ENCODE data around the gene CD300LG. TPM values are rescaled to one million over a fixed set of nuclear protein-coding genes. Genes with fewer than 3 reads are reported as not detected.
"Not testable (repeated sequence)": the region's sequence is repeated elsewhere in the genome, so short reads cannot be mapped to it uniquely, and the experiment has no call there.

The CD300LG gene
- total RNA-seq, 2 experiments from 2014 or later, result not detected

DNA sequence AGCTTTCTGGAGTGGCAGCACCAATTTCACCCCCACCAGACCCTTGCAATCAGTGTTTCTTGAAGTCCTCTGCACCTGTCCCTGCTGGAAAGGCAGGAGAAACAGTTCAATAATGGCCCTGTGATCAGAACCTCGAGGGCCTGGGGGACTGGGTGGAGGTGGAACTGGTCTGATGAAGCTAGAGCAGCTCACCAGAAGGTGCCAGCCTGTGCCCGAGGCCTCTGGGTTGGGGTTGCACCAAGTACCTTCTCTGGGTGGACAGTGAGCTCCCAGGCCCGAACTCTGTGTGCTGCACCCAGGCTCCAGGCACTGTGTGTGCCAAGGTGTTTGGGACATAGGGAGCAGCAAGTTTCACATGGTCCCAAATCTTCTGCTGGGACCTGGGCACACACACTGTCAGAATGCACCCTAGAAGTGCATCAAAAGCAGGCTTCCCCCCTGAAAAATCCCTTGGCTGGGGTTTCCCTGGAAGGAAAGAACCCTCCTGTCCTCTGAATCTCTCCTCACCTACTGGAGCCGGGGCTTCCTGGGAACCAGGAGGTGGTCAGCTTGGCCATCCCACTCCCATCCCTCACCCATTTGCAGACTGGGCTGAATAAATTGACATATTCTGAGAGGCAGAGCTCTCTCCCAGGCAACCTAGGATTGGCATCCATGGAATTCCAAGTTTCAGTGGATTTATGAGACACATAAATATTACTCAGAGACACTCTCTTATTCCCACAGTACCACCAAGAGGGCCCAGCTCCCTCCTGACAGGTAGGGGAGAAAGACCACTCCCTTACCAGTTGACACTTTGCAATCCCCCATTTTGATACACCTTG is 17.4 kb downstream of the CD300LG start:
- Histone ChIP-seq H3K27ac (ENCODE audit: low read depth, low read length, poor library complexity, severe bottlenecking) (no peak overlapping the region), H4K20me1 (ENCODE audit: insufficient read depth, low read length) (no peaks in the 10 kb centered on the region), H3K79me2 (ENCODE audit: insufficient read depth, low read depth, low read length) (no peaks in the 10 kb centered on the region), H3K4me2 (ENCODE audit: low read length) (no peak overlapping the region), H3K4me3 (ENCODE audit: low read depth, low read length, poor library complexity, severe bottlenecking) (no peak overlapping the region), H3K4me1 (ENCODE audit: insufficient read depth, low read length, poor library complexity, severe bottlenecking) (no peaks in the 10 kb centered on the region), H3K9me2 (ENCODE audit: insufficient read depth, low read length) (no peaks in the 10 kb centered on the region), H3K36me3 (ENCODE audit: insufficient read depth, low read length) (no peaks in the 10 kb centered on the region), H3K9me3 (ENCODE audit: low read length) (no peaks in the 10 kb centered on the region), H2AFZ (ENCODE audit: low read length) (no peak overlapping the region)
- CTCF ChIA-PET (ENCODE audit: unreplicated experiment), result no interaction called here
- no peak for TF ChIP-seq EZH2phosphoT487 (IDR thresholded peaks at IDR 0.05; ENCODE audit: borderline replicate concordance, low read depth, low read length)
- TF ChIP-seq, protein P1, sequence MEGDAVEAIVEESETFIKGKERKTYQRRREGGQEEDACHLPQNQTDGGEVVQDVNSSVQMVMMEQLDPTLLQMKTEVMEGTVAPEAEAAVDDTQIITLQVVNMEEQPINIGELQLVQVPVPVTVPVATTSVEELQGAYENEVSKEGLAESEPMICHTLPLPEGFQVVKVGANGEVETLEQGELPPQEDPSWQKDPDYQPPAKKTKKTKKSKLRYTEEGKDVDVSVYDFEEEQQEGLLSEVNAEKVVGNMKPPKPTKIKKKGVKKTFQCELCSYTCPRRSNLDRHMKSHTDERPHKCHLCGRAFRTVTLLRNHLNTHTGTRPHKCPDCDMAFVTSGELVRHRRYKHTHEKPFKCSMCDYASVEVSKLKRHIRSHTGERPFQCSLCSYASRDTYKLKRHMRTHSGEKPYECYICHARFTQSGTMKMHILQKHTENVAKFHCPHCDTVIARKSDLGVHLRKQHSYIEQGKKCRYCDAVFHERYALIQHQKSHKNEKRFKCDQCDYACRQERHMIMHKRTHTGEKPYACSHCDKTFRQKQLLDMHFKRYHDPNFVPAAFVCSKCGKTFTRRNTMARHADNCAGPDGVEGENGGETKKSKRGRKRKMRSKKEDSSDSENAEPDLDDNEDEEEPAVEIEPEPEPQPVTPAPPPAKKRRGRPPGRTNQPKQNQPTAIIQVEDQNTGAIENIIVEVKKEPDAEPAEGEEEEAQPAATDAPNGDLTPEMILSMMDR (conservative IDR thresholded peaks at IDR 0.05; ENCODE audit: low read length), result no peak
- no TSS peak for BruUV-seq (replicated peaks)
- intact Hi-C loops (cut with micrococcal nuclease; ENCODE audit: unreplicated experiment), result no loop called here
- POLR2A ChIA-PET, result interaction anchor here (0.6 kb wide), 1 partner anchor 93 kb away, joined by 3 read pairs; no protein-coding TSS in a partner anchor
- DNase-seq (ENCODE audit: low spot score), result no peak

DNA sequence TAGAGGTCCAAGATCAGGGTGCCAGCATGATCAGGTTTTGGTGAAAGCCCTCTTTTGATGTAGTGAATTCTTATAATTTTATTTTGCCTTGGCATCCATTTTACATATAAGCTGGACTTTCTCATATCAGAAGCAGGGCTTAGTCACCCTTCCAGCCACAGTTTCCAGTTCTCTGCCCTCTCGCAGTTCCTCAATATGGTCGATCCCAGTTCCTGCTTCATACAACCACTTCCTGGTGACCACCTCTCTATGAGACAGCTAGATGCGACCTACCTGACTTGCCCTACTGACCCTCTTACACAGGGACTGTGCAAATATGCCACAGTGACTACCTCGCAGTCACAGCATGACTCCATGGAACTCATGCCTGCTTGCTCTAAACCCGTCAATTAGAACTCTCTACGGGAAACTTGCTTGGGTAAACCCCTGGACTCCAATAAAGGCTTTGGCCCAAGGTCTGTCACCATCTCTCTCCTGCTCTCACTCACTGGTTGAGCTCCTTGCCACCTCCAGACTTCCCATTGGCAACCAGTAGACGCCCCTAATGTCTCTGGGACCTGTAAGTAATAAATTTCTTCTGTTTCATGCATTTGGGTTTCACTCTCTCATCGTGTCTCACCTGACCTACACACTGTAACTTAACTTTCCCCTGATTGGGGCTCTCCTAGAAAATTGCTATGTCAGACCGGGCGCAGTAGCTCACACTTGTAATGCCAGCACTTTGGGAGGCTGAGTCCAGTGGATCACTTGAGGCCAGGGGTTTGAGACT is 21.4 kb downstream of the CD300LG start:
- H3K4me2 ChIP-seq (ENCODE audit: low read length), result no peak overlapping the region
- H3K4me3 ChIP-seq (ENCODE audit: low read depth, low read length, poor library complexity, severe bottlenecking), result no peak overlapping the region
- no peaks in the 10 kb centered on the region for H3K79me2 ChIP-seq (ENCODE audit: insufficient read depth, low read depth, low read length)
- H3K9me3 ChIP-seq (ENCODE audit: low read length), result no peaks in the 10 kb centered on the region
- H2AFZ ChIP-seq (ENCODE audit: low read length), result no peak overlapping the region
- BruUV-seq (replicated peaks), result no TSS peak
- TF ChIP-seq EZH2phosphoT487 (IDR thresholded peaks at IDR 0.05; ENCODE audit: borderline replicate concordance, low read depth, low read length), result no peak
- TF ChIP-seq, protein P1 (conservative IDR thresholded peaks at IDR 0.05; ENCODE audit: low read length), result no peak
- POLR2A ChIA-PET, result no interaction called here
- no peaks in the 10 kb centered on the region for H3K4me1 ChIP-seq (ENCODE audit: insufficient read depth, low read length, poor library complexity, severe bottlenecking)
- intact Hi-C loops (cut with micrococcal nuclease; ENCODE audit: unreplicated experiment), result no loop called here
- CTCF ChIA-PET (ENCODE audit: unreplicated experiment), result interaction anchor here (0.6 kb wide), 1 partner anchor 105 kb away, joined by 3 read pairs; no protein-coding TSS in a partner anchor
- H4K20me1 ChIP-seq (ENCODE audit: insufficient read depth, low read length), result no peaks in the 10 kb centered on the region
- no peak overlapping the region for H3K27ac ChIP-seq (ENCODE audit: low read depth, low read length, poor library complexity, severe bottlenecking)
- no peaks in the 10 kb centered on the region for H3K36me3 ChIP-seq (ENCODE audit: insufficient read depth, low read length)
- H3K9me2 ChIP-seq (ENCODE audit: insufficient read depth, low read length), result no peaks in the 10 kb centered on the region
- no peak for DNase-seq (ENCODE audit: low spot score)

DNA sequence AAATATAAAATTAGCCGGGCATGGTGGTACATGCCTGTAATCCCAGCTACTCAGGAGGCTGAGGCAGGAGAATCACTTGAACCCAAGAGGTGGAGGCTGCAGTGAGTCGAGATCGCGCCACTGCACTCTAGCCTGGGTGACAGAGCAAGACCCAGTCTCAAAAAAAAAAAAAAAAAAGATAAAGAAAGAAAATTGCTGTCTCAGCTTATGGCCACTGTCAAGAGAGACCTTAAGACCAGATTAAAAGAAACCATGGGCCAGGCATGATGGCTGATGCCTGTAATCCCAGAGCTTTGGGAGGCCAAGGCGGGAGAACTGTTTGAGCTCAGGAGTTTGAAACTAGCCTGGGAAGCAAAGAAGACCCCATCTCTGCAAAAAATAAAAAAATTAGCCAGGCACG is 22.1 kb downstream of the CD300LG start:
- H2AFZ ChIP-seq (ENCODE audit: low read length); BruUV-seq (replicated peaks); H3K4me1 ChIP-seq (ENCODE audit: insufficient read depth, low read length, poor library complexity, severe bottlenecking); H3K79me2 ChIP-seq (ENCODE audit: insufficient read depth, low read depth, low read length); H3K9me2 ChIP-seq (ENCODE audit: insufficient read depth, low read length); H3K9me3 ChIP-seq (ENCODE audit: low read length); H3K36me3 ChIP-seq (ENCODE audit: insufficient read depth, low read length); H4K20me1 ChIP-seq (ENCODE audit: insufficient read depth, low read length); H3K27ac ChIP-seq (ENCODE audit: low read depth, low read length, poor library complexity, severe bottlenecking); H3K4me2 ChIP-seq (ENCODE audit: low read length); CTCF ChIA-PET (ENCODE audit: unreplicated experiment); intact Hi-C loops (cut with micrococcal nuclease; ENCODE audit: unreplicated experiment); H3K4me3 ChIP-seq (ENCODE audit: low read depth, low read length, poor library complexity, severe bottlenecking); DNase-seq (ENCODE audit: low spot score): not testable (repeated sequence)
- POLR2A ChIA-PET, result interaction anchor here (0.7 kb wide), 1 partner anchor 459 kb away, joined by 3 read pairs; no protein-coding TSS in a partner anchor

Measured in OCI-LY7 (cell line).